ENCODE measurements around the gene CACNA1B.

DNA sequence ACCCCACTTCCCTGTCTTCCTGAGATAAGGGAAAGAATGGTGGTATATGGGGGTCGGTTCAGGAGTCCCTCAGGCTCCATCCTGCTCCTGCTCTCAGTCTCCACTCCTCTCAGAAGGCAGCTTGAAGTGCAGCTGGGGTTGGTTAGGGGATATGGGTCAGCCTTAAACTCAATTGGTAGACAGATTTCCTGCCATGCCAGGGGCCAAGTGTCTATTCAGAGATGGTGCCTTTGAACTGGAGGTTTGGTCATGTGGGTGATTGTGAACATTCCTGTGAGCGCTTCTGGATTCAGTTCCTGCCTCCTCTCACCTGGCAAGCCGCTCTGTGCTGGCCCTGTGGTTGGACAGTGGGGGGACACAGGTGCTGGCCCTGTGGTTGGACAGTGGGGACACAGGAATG, 35.1 kb downstream of the CACNA1B start:
- TF ChIP-seq, protein P1, sequence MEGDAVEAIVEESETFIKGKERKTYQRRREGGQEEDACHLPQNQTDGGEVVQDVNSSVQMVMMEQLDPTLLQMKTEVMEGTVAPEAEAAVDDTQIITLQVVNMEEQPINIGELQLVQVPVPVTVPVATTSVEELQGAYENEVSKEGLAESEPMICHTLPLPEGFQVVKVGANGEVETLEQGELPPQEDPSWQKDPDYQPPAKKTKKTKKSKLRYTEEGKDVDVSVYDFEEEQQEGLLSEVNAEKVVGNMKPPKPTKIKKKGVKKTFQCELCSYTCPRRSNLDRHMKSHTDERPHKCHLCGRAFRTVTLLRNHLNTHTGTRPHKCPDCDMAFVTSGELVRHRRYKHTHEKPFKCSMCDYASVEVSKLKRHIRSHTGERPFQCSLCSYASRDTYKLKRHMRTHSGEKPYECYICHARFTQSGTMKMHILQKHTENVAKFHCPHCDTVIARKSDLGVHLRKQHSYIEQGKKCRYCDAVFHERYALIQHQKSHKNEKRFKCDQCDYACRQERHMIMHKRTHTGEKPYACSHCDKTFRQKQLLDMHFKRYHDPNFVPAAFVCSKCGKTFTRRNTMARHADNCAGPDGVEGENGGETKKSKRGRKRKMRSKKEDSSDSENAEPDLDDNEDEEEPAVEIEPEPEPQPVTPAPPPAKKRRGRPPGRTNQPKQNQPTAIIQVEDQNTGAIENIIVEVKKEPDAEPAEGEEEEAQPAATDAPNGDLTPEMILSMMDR (IDR thresholded peaks at IDR 0.05), result no peak
- TF ChIP-seq POLR2A (IDR thresholded peaks at IDR 0.05), result no peak

Data from sigmoid colon (tissue), 3 donors.